ENCODE data around the gene IGFN1.

DNA sequence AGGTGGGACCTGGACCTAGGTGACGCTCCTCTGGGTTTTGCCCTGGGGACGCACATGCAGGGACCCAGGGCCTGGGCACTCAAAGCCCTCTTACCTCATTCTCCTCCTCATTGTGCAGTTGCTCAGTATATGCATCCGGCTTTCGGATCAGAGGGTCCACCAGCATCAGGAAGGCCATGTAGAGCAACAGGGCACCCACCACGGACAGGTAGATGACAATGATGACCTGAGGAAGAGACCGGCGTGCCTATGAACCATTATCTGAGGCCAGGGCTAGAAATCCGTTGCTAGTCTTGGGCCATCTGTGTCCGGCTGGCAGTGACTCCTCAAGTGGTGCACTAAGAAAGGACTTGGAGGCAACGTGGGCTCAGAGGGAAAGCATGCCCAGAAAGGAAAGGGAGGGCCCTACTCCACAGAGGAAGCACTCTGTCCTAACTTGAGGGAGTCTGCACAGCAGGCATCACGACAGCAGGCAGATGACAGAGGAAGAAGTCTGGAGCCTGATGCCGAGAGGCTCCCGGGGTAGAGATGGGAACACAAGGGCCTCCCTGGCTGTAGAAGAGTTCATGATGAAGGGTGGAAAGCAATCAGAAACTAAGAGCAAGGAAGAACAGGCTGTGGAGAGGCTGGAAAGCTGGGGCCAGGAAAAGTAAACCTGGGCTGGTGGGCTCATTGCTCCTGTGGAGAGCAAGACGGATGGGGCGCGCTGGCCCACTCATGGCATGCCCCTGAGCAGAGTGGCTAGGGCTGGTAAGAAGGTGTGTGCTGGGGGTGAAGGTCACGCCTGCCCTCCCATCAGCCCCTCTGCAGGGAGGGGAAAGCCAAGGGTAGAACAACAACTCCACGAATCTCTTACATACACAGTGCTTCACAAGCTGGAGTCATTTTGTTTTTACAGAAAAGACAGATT, 46.6 kb upstream of the IGFN1 start:
- TF ChIP-seq, protein P1, sequence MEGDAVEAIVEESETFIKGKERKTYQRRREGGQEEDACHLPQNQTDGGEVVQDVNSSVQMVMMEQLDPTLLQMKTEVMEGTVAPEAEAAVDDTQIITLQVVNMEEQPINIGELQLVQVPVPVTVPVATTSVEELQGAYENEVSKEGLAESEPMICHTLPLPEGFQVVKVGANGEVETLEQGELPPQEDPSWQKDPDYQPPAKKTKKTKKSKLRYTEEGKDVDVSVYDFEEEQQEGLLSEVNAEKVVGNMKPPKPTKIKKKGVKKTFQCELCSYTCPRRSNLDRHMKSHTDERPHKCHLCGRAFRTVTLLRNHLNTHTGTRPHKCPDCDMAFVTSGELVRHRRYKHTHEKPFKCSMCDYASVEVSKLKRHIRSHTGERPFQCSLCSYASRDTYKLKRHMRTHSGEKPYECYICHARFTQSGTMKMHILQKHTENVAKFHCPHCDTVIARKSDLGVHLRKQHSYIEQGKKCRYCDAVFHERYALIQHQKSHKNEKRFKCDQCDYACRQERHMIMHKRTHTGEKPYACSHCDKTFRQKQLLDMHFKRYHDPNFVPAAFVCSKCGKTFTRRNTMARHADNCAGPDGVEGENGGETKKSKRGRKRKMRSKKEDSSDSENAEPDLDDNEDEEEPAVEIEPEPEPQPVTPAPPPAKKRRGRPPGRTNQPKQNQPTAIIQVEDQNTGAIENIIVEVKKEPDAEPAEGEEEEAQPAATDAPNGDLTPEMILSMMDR (IDR thresholded peaks at IDR 0.05) = no peak
- TF ChIP-seq POLR2AphosphoS5 (IDR thresholded peaks at IDR 0.05) (no peak), POLR2A (IDR thresholded peaks at IDR 0.05) (no peak)
